ENCODE results near the gene CCL8.

GRCh38 chr17:34275881-34276280, 43.4 kb upstream of the CCL8 start:
- TF ChIP-seq SP1 (IDR thresholded peaks at IDR 0.05) (no peak), SUZ12 (IDR thresholded peaks at IDR 0.05) (no peak), TARDBP (IDR thresholded peaks at IDR 0.05) (no peak), BHLHE40 (IDR thresholded peaks at IDR 0.05; ENCODE audit: borderline replicate concordance) (no peak)
